SH-SY5Y (cell line): ENCODE measurements around the gene SEMA4G.

Experiments
- GATA2 ChIP-seq: IDR thresholded peaks from 2 replicates; pipeline ENCODE4 v1.6.1; 2011; ENCODE audit warnings: mild to moderate bottlenecking, low read depth, low read length
- GATA3 ChIP-seq: IDR thresholded peaks from 2 replicates; pipeline ENCODE4 v1.6.1; 2011; ENCODE audit warnings: low read depth, mild to moderate bottlenecking, low read length, moderate library complexity

DNA sequence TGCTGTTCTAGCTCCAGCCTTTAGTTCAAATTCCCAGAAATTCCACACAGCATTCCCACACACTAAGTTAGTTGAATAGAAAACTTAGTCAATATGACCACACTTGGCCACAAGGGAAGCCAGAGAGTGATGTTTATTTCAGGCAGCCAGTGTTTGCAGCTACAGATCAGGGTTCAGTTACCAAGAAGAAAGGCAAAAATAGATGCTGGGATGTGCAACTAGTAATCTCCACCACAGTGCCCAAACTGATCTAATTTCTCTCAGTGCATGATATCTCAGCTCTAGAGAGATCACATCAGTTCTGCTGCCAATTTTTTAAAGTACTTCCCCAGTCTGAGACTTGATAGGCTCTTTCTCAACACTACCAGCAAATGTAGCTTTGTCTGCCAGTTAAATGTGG lies 38.9 kb upstream of the SEMA4G start:
- TF ChIP-seq GATA2 (no peak), GATA3 (no peak)
